ENCODE data around the gene OAF. TPM values are rescaled to one million over a fixed set of nuclear protein-coding genes. Genes with fewer than 3 reads are reported as not detected.

Gene OAF
- total and polyA plus RNA-seq, 11 donors = 10.3 to 41.9 (median 19.9) TPM

GRCh38 chr11:120205596-120206161, 5.2 kb upstream of the OAF start:
- TF ChIP-seq POLR2A (IDR thresholded peaks at IDR 0.05) = no peak
- TF ChIP-seq CTCF (IDR thresholded peaks at IDR 0.05) = no peak
- Histone ChIP-seq H3K4me1 (peaks cover 0 to 31% (median 24%) of the 10 kb centered on the region in 12 donors), H3K27me3 (no peaks in the 10 kb centered on the region), H3K36me3 (no peaks in the 10 kb centered on the region), H3K27ac (no peak overlapping the region), H3K9me3 (no peaks in the 10 kb centered on the region), H3K4me3 (no peak overlapping the region)
- DNase-seq = peak in 1 of 5 donors; percentile 11
- no peak for ATAC-seq
- intact Hi-C loops (cut with DNase I) = no loop called here
- 92 to 96% (median 95%) methylated on average over 7 of the region's 7 CpGs for WGBS, 4 donors

GRCh38 chr11:120207512-120207911, 3.3 kb upstream of the OAF start:
- Histone ChIP-seq H3K36me3 (no peaks in the 10 kb centered on the region), H3K27me3 (no peaks in the 10 kb centered on the region), H3K4me1 (peaks cover 0 to 46% (median 24%) of the 10 kb centered on the region in 12 donors), H3K4me3 (no peak overlapping the region), H3K9me3 (no peaks in the 10 kb centered on the region), H3K27ac (peak overlapping the region in 5 of 12 donors; percentile 23 to 87 (median 74))
- ATAC-seq (no peak), DNase-seq (no peak)
- WGBS, 4 donors = 93 to 97% (median 96%) methylated on average over 7 of the region's 7 CpGs
- intact Hi-C loops (cut with DNase I) = no loop called here
- TF ChIP-seq CTCF (IDR thresholded peaks at IDR 0.05) (no peak), POLR2A (IDR thresholded peaks at IDR 0.05) (no peak)

GRCh38 chr11:120208001-120208441, 2.8 kb upstream of the OAF start:
- intact Hi-C loops (cut with DNase I) = no loop called here
- peaks cover 0 to 47% (median 25%) of the 10 kb centered on the region in 12 donors for H3K4me1 ChIP-seq
- TF ChIP-seq CTCF (IDR thresholded peaks at IDR 0.05) = no peak
- H3K36me3 ChIP-seq = no peaks in the 10 kb centered on the region
- DNase-seq = peak in 1 of 5 donors; percentile 28
- WGBS, 4 donors = 38 to 42% (median 39%) methylated on average over 13 of the region's 13 CpGs
- ATAC-seq = peak in 3 of 4 donors; percentile 2 to 12 (median 5)
- no peaks in the 10 kb centered on the region for H3K9me3 ChIP-seq
- H3K27ac ChIP-seq = peak overlapping the region in 8 of 12 donors; percentile 23 to 87 (median 71)
- no peaks in the 10 kb centered on the region for H3K27me3 ChIP-seq
- H3K4me3 ChIP-seq = no peak overlapping the region

GRCh38 chr11:120208777-120209176, 2.1 kb upstream of the OAF start:
- H3K4me1 ChIP-seq = peaks cover 0 to 47% (median 25%) of the 10 kb centered on the region in 12 donors
- peak in 3 of 4 donors; percentile 43 to 49 (median 49) for ATAC-seq
- H3K27ac ChIP-seq = peak overlapping the region in 8 of 12 donors; percentile 23 to 87 (median 71)
- H3K27me3 ChIP-seq = no peaks in the 10 kb centered on the region
- WGBS, 4 donors = 47 to 63% (median 55%) methylated on average over 6 of the region's 6 CpGs
- no peaks in the 10 kb centered on the region for H3K36me3 ChIP-seq
- intact Hi-C loops (cut with DNase I) = no loop called here
- TF ChIP-seq CTCF (IDR thresholded peaks at IDR 0.05) = no peak
- no peak for TF ChIP-seq POLR2A (IDR thresholded peaks at IDR 0.05)
- peak in 2 of 5 donors; percentile 67 to 69 for DNase-seq
- no peak overlapping the region for H3K4me3 ChIP-seq
- no peaks in the 10 kb centered on the region for H3K9me3 ChIP-seq

All from heart left ventricle (tissue), 16 donors.